GM23338 (cell line): Measurements from ENCODE around the gene CEP72. TPM values are rescaled to one million over a fixed set of nuclear protein-coding genes. Genes with fewer than 3 reads are reported as not detected.

Experiments used
- ATAC-seq: fragments of 200-7000 bp; cut with Tn5 transposase; 3 replicates; pipeline ENCODE4 v1.9.1; 2020
- DNase-seq: peaks from one replicate; pipeline ENCODE4 v3.0.0-alpha.2; 2015; ENCODE audit warnings: low spot score
- H2AFZ ChIP-seq: fragments of 200-600 bp; sonication (generic); 2 replicates; pipeline ENCODE4 v1.8.0; 2016; ENCODE audit warnings: antibody characterized with exemption, mild to moderate bottlenecking, moderate library complexity
- H3F3A ChIP-seq: fragments of 200-600 bp; sonication (generic); replicated peaks from 2 replicates; pipeline ENCODE4 v1.8.0; 2017; ENCODE audit warnings: antibody characterized with exemption, mixed run types, low read depth
- H3K27ac ChIP-seq: fragments of 200-600 bp; sonication (generic); 2 replicates; pipeline ENCODE4 v1.6.1; 2016; ENCODE audit warnings: low read depth
- H3K27me3 ChIP-seq: fragments of 200-600 bp; sonication (generic); 2 replicates; pipeline ENCODE4 v1.8.0; 2016; ENCODE audit warnings: mild to moderate bottlenecking, mixed run types, moderate library complexity; ENCODE audit not compliant: insufficient read depth
- H3K36me3 ChIP-seq: fragments of 200-600 bp; sonication (generic); 2 replicates; pipeline ENCODE4 v1.8.0; 2016; ENCODE audit warnings: mild to moderate bottlenecking; ENCODE audit not compliant: insufficient read depth
- H3K4me1 ChIP-seq: fragments of 200-600 bp; sonication (generic); 2 replicates; pipeline ENCODE4 v1.8.0; 2016; ENCODE audit warnings: mild to moderate bottlenecking, moderate library complexity; ENCODE audit not compliant: insufficient read depth
- H3K4me2 ChIP-seq: fragments of 200-600 bp; sonication (generic); 2 replicates; pipeline ENCODE4 v1.7.1; 2017; ENCODE audit warnings: mixed run types
- H3K4me3 ChIP-seq: fragments of 200-600 bp; sonication (generic); 2 replicates; pipeline ENCODE4 v1.6.1; 2016; ENCODE audit warnings: mixed run types
- H3K79me2 ChIP-seq: fragments of 200-600 bp; sonication (generic); replicated peaks from 2 replicates; pipeline ENCODE4 v1.8.0; 2017; ENCODE audit warnings: mild to moderate bottlenecking; ENCODE audit not compliant: insufficient read depth
- H3K9me2 ChIP-seq: fragments of 200-600 bp; sonication (generic); 2 replicates; pipeline ENCODE4 v1.8.0; 2017; ENCODE audit not compliant: insufficient read depth
- H4K20me1 ChIP-seq: fragments of 200-600 bp; sonication (generic); replicated peaks from 2 replicates; pipeline ENCODE4 v1.8.0; 2017; ENCODE audit warnings: mild to moderate bottlenecking; ENCODE audit not compliant: insufficient read depth
- H3K27ac Mint-ChIP-seq: 2 replicates; pipeline ENCODE4 v1.8.0; 2020; ENCODE audit warnings: inconsistent platforms, mild to moderate bottlenecking, moderate library complexity, mixed read lengths
- H3K27me3 Mint-ChIP-seq: 3 replicates; pipeline ENCODE4 v1.8.0; 2022; ENCODE audit warnings: low read depth, mild to moderate bottlenecking, moderate library complexity, mixed read lengths, inconsistent platforms; ENCODE audit not compliant: insufficient read depth, poor library complexity
- H3K36me3 Mint-ChIP-seq: 3 replicates; pipeline ENCODE4 v1.8.0; 2021; ENCODE audit warnings: low read depth, mild to moderate bottlenecking, inconsistent platforms, moderate library complexity, mixed read lengths
- H3K4me1 Mint-ChIP-seq: 3 replicates; pipeline ENCODE4 v1.8.0; 2020; ENCODE audit warnings: mild to moderate bottlenecking, inconsistent platforms, mixed read lengths
- H3K4me3 Mint-ChIP-seq: 3 replicates; pipeline ENCODE4 v1.8.0; 2021; ENCODE audit warnings: moderate library complexity, mild to moderate bottlenecking, inconsistent platforms, mixed read lengths
- H3K9me3 Mint-ChIP-seq: 3 replicates; pipeline ENCODE4 v1.8.0; 2020; ENCODE audit warnings: moderate library complexity, mild to moderate bottlenecking, inconsistent platforms, mixed read lengths
- CTCF ChIP-seq, 2 experiments: fragments of 200-600 bp in 1 of 2; sonication (generic) in 1 of 2; conservative IDR thresholded peaks; 2 replicates each; pipeline versions ENCODE4 v1.5.1 to v1.6.1; 2016 to 2017; ENCODE audit warnings: antibody characterized with exemption in 2 of 2, low read depth in 2 of 2, mild to moderate bottlenecking in 2 of 2, moderate library complexity in 1 of 2
- ETS1 ChIP-seq: IDR thresholded peaks from 2 replicates; pipeline ENCODE4 v1.6.1; 2016; ENCODE audit warnings: antibody characterized with exemption
- EZH2 ChIP-seq: fragments of 200-600 bp; sonication (generic); IDR thresholded peaks from one replicate; pipeline ENCODE4 v1.8.0; 2017; ENCODE audit warnings: antibody characterized with exemption, mild to moderate bottlenecking, low read depth; ENCODE audit not compliant: unreplicated experiment
- JUNB ChIP-seq: IDR thresholded peaks from one replicate; pipeline ENCODE4 v1.6.1; 2016; ENCODE audit warnings: antibody characterized with exemption; ENCODE audit not compliant: unreplicated experiment
- NANOG ChIP-seq: IDR thresholded peaks from 2 replicates; pipeline ENCODE4 v1.6.1; 2016; ENCODE audit warnings: antibody characterized with exemption, borderline replicate concordance
- POLR2AphosphoS5 ChIP-seq: IDR thresholded peaks from 2 replicates; pipeline ENCODE4 v1.6.1; 2016; ENCODE audit warnings: antibody characterized with exemption, low read depth
- REST ChIP-seq: IDR thresholded peaks from one replicate; pipeline ENCODE4 v1.6.1; 2018; ENCODE audit warnings: antibody characterized with exemption; ENCODE audit not compliant: unreplicated experiment
- STAT1 ChIP-seq: IDR thresholded peaks from one replicate; pipeline ENCODE4 v1.6.1; 2016; ENCODE audit warnings: antibody characterized with exemption; ENCODE audit not compliant: unreplicated experiment
- ZNF114 ChIP-seq: fragments of 250-450 bp; sonication (Bioruptor Pico); IDR thresholded peaks from 2 replicates; pipeline ENCODE4 v1.5.0; 2020; ENCODE audit warnings: mild to moderate bottlenecking, moderate library complexity
- ZNF331 ChIP-seq: fragments of 250-450 bp; sonication (Bioruptor Pico); IDR thresholded peaks from 2 replicates; pipeline ENCODE4 v1.5.0; 2020; ENCODE audit warnings: low read depth, mild to moderate bottlenecking, moderate library complexity
- ZNF462 ChIP-seq: fragments of 250-450 bp; sonication (Bioruptor Pico); IDR thresholded peaks from 2 replicates; pipeline ENCODE4 v1.5.0; 2020; ENCODE audit warnings: mild to moderate bottlenecking, moderate library complexity
- polyA plus RNA-seq: library from polyadenylated mRNA; unstranded; fragments of >200 nt; fragmentation: Nextera tagmentation; extraction: Ambion mirVana; gene quantifications from 2 replicates; pipeline ENCODE4 v1.2.1, GENCODE V29; 2016
- total RNA-seq: library from RNA; depleted of rRNA; stranded (reverse); fragments of >200 nt; shearing (Covaris generic); gene quantifications from 2 replicates; pipeline ENCODE4 v1.2.3, GENCODE V29; 2014

CEP72 gene
- total and polyA plus RNA-seq, 2 experiments from 2014 or later: 15.5 to 27.1 TPM

GRCh38 chr5:594226-594860, 17.8 kb upstream of the CEP72 start (continued):
- TF ChIP-seq ZNF331 (no peak), ETS1 (no peak), ZNF114 (CRISPR knock-in tag) (no peak), STAT1 (no peak)

GRCh38 chr5:595285-595875, 16.8 kb upstream of the CEP72 start:
- Histone ChIP-seq H3K36me3 (no peaks in the 10 kb centered on the region), H3K4me3 (no peak overlapping the region), H3K4me1 (no peaks in the 10 kb centered on the region), H3K9me2 (no peaks in the 10 kb centered on the region; the same call in 1 of the 2 replicates), H3K27me3 (0 out of 2 replicates have a peak, but pooled peaks cover 4% of the 10 kb centered on the region), H3F3A (no peaks in the 10 kb centered on the region), H3K27ac (no peak overlapping the region), H4K20me1 (no peaks in the 10 kb centered on the region), H3K4me2 (no peak overlapping the region), H3K79me2 (no peaks in the 10 kb centered on the region), H2AFZ (no peak overlapping the region)
- no peak overlapping the region for H3K27ac Mint-ChIP-seq
- ATAC-seq: no peak
- H3K36me3 Mint-ChIP-seq: no peaks in the 10 kb centered on the region
- H3K9me3 Mint-ChIP-seq: no peaks in the 10 kb centered on the region
- H3K4me3 Mint-ChIP-seq: no peak overlapping the region
- H3K4me1 Mint-ChIP-seq: peaks cover 6% of the 10 kb centered on the region; the same call in 2 of the 3 replicates
- H3K27me3 Mint-ChIP-seq: peaks cover 12% of the 10 kb centered on the region
- no peak for DNase-seq
- no peak for TF ChIP-seq REST
- no peak for TF ChIP-seq NANOG
- TF ChIP-seq JUNB: no peak
- no peak for TF ChIP-seq EZH2
- TF ChIP-seq ZNF331: no peak
- no peak for TF ChIP-seq CTCF (conservative IDR thresholded peaks at IDR 0.05; ENCODE audit: low read depth in 2 of 2)
- TF ChIP-seq ZNF462 (CRISPR knock-in tag): no peak
- no peak for TF ChIP-seq ZNF114 (CRISPR knock-in tag)
- TF ChIP-seq POLR2AphosphoS5: no peak
